Left colon (tissue), 2 donors: ENCODE measurements around the gene DPAGT1. TPM values are rescaled to one million over a fixed set of nuclear protein-coding genes. Genes with fewer than 3 reads are reported as not detected.

Experiments
- total RNA-seq, 2 donors: library from RNA; stranded (reverse); fragmentation: NEBNext Ultra II Directional; extraction: Animal tissue kit (Norgen Biotek cat#: 25700); gene quantifications; one replicate each; pipeline ENCODE4 v1.2.1, GENCODE V29; 2021
- donor health status: DM: no; HTN: no; CAD: no.
- donor health status: DM: yes; HTN: yes; CAD: no.

Gene DPAGT1
- total RNA-seq, 2 donors from 2014 or later = 32.4 to 50.3 TPM

Other genes with a start within 250 kb of the DPAGT1 start
- gene CXCR5, start 218.0 kb downstream of the DPAGT1 start, total RNA-seq = under 1 TPM; 0.12 to 0.39 TPM
- 10 to 100 TPM; 36.4 to 36.5 TPM for gene BCL9L, start 175.9 kb downstream of the DPAGT1 start, total RNA-seq
- gene UPK2, start 145.6 kb downstream of the DPAGT1 start, total RNA-seq = not detected
- gene FOXR1, start 130.1 kb downstream of the DPAGT1 start, total RNA-seq = not detected
- 10 to 100 TPM; 22.7 to 28.5 TPM for gene CENATAC, start 103.7 kb downstream of the DPAGT1 start, total RNA-seq
- gene RPS25, start 83.5 kb downstream of the DPAGT1 start, total RNA-seq = 100 to 1,000 TPM; 652 to 750 TPM
- 10 to 100 TPM; 65.1 to 72.8 TPM for gene TRAPPC4, start 83.1 kb downstream of the DPAGT1 start, total RNA-seq
- gene SLC37A4, start 71.0 kb downstream of the DPAGT1 start, total RNA-seq = 10 to 100 TPM; 43.0 to 59.9 TPM
- 100 to 1,000 TPM; 107 to 138 TPM for gene HYOU1, start 44.6 kb downstream of the DPAGT1 start, total RNA-seq
- gene VPS11, start 34.0 kb downstream of the DPAGT1 start, total RNA-seq = 10 to 100 TPM; 20.7 to 24.1 TPM
- 10 to 100 TPM; 16.1 to 26.1 TPM for gene HMBS, start 17.0 kb downstream of the DPAGT1 start, total RNA-seq
- 10 to 100 TPM; 26.6 to 43.7 TPM for gene C2CD2L, start 5.5 kb upstream of the DPAGT1 start, total RNA-seq
- gene HINFP, start 19.7 kb upstream of the DPAGT1 start, total RNA-seq = 10 to 100 TPM; 34.9 to 35.7 TPM
- not detected for gene ABCG4, start 47.2 kb upstream of the DPAGT1 start, total RNA-seq
- gene NLRX1, start 66.9 kb upstream of the DPAGT1 start, total RNA-seq = 10 to 100 TPM; 14.8 to 17.9 TPM
- gene NHERF4, start 83.6 kb upstream of the DPAGT1 start, total RNA-seq = 10 to 100 TPM; 63.6 to 85.0 TPM
- gene CBL, start 104.5 kb upstream of the DPAGT1 start, total RNA-seq = 10 to 100 TPM; 12.4 to 14.1 TPM
- 10 to 100 TPM; 12.1 to 27.1 TPM for gene MCAM, start 215.3 kb upstream of the DPAGT1 start, total RNA-seq
- gene RNF26, start 232.7 kb upstream of the DPAGT1 start, total RNA-seq = 10 to 100 TPM; 19.9 to 24.0 TPM
- 1 to 10 TPM; 6.9 to 9.3 TPM for gene C1QTNF5, start 239.0 kb upstream of the DPAGT1 start, total RNA-seq
- not detected for gene MFRP, start 244.9 kb upstream of the DPAGT1 start, total RNA-seq